HEK293 (cell line): Measurements from ENCODE around the gene RGS12.

Source experiments
- CTCF ChIA-PET: fragments of 350-600 bp; formaldehyde crosslinking; extraction: SDS; loops from one replicate; lab custom pipeline; 2021; ENCODE audit warnings: antibody characterized with exemption; lab: Yijun Ruan, JAX
- POLR2A ChIA-PET: fragments of 300-600 bp; formaldehyde crosslinking; extraction: SDS; loops from one replicate; lab custom pipeline; 2020; ENCODE audit warnings: antibody characterized with exemption, inconsistent platforms; lab: Yijun Ruan, JAX
- H3K27ac ChIP-seq: fragments of 200-500 bp; sonication (Bioruptor generic); 2 replicates; pipeline ENCODE4 v1.5.1; 2014; ENCODE audit warnings: low read depth, low read length, control low read depth, inconsistent platforms; ENCODE audit errors: extremely low read depth
- H3K36me3 ChIP-seq, 2 experiments: fragments of 200-500 bp in 1 of 2; sonication (Bioruptor generic) in 1 of 2; 1 replicate in 1 of 2; 2 replicates in 1 of 2; pipeline ENCODE4 v1.5.1; 2014 to 2017; ENCODE audit warnings: inconsistent platforms in 2 of 2, low read length in 2 of 2; ENCODE audit not compliant: control insufficient read depth in 2 of 2, insufficient read depth in 1 of 2
- H3K4me1 ChIP-seq: fragments of 200-500 bp; sonication (Bioruptor generic); 2 replicates; pipeline ENCODE4 v1.5.1; 2014; ENCODE audit warnings: mild to moderate bottlenecking, low read length, inconsistent platforms; ENCODE audit not compliant: control insufficient read depth, insufficient read depth
- H3K4me3 ChIP-seq: 2 replicates; pipeline ENCODE4 v1.5.1; 2011; ENCODE audit warnings: low read depth, mild to moderate bottlenecking, control low read depth, low read length, moderate library complexity
- H3K9me3 ChIP-seq: fragments of 200-500 bp; sonication (Bioruptor generic); 2 replicates; pipeline ENCODE4 v1.5.1; 2014; ENCODE audit warnings: low read depth, low read length, inconsistent platforms; ENCODE audit not compliant: control insufficient read depth, insufficient read depth
- CTCF ChIP-seq: fragments of 450-650 bp; formaldehyde crosslinking; IDR thresholded peaks from 2 replicates; pipeline ENCODE4 v1.5.1; 2016; ENCODE audit warnings: missing biosample characterization, missing genetic modification characterization
- HOXA7 ChIP-seq: sonication (generic); formaldehyde crosslinking; IDR thresholded peaks from 2 replicates; pipeline ENCODE4 v1.8.1; 2022; ENCODE audit warnings: missing genetic modification reagents, borderline replicate concordance
- IKZF3 ChIP-seq: fragments of 450-650 bp; IDR thresholded peaks from 2 replicates; pipeline ENCODE4 v1.5.0; 2018; ENCODE audit warnings: missing biosample characterization, mild to moderate bottlenecking, missing genetic modification characterization, moderate library complexity
- MZF1 ChIP-seq: fragments of 450-650 bp; formaldehyde crosslinking; IDR thresholded peaks from 2 replicates; pipeline ENCODE4 v1.5.1; 2017; ENCODE audit warnings: missing biosample characterization, missing genetic modification characterization, borderline replicate concordance
- SETDB1 ChIP-seq: IDR thresholded peaks from one replicate; pipeline ENCODE4 v1.6.1; 2017; ENCODE audit warnings: mild to moderate bottlenecking, low read length, moderate library complexity, mixed read lengths; ENCODE audit not compliant: insufficient read length
- SP3 ChIP-seq: fragments of 450-650 bp; formaldehyde crosslinking; IDR thresholded peaks from 2 replicates; pipeline ENCODE4 v1.5.1; 2016; ENCODE audit warnings: missing biosample characterization, missing genetic modification characterization
- ZNF10 ChIP-seq: fragments of 450-650 bp; formaldehyde crosslinking; IDR thresholded peaks from 2 replicates; pipeline ENCODE4 v1.5.1; 2017; ENCODE audit warnings: missing biosample characterization, missing genetic modification characterization
- ZNF114 ChIP-seq: fragments of 450-650 bp; formaldehyde crosslinking; IDR thresholded peaks from 2 replicates; pipeline ENCODE4 v1.5.0; 2017; ENCODE audit warnings: missing biosample characterization, missing genetic modification characterization
- ZNF132 ChIP-seq: fragments of 450-650 bp; formaldehyde crosslinking; IDR thresholded peaks from 2 replicates; pipeline ENCODE4 v1.5.1; 2017; ENCODE audit warnings: missing biosample characterization, missing genetic modification characterization, borderline replicate concordance
- ZNF155 ChIP-seq: fragments of 450-650 bp; formaldehyde crosslinking; IDR thresholded peaks from 2 replicates; pipeline ENCODE4 v1.5.1; 2016; ENCODE audit warnings: missing biosample characterization, missing genetic modification characterization
- ZNF169 ChIP-seq: fragments of 450-650 bp; formaldehyde crosslinking; IDR thresholded peaks from 2 replicates; pipeline ENCODE4 v1.5.1; 2016; ENCODE audit warnings: missing biosample characterization, missing genetic modification characterization
- ZNF18 ChIP-seq: fragments of 450-650 bp; formaldehyde crosslinking; IDR thresholded peaks from 2 replicates; pipeline ENCODE4 v1.5.1; 2016; ENCODE audit warnings: missing biosample characterization, missing genetic modification characterization
- ZNF184 ChIP-seq: fragments of 450-650 bp; IDR thresholded peaks from 2 replicates; pipeline ENCODE4 v1.5.1; 2018; ENCODE audit warnings: missing biosample characterization, mild to moderate bottlenecking, missing genetic modification characterization
- ZNF214 ChIP-seq: fragments of 450-650 bp; formaldehyde crosslinking; IDR thresholded peaks from 2 replicates; pipeline ENCODE4 v1.5.1; 2017; ENCODE audit warnings: missing biosample characterization, mild to moderate bottlenecking, missing genetic modification characterization, borderline replicate concordance
- ZNF221 ChIP-seq: fragments of 450-650 bp; formaldehyde crosslinking; IDR thresholded peaks from 2 replicates; pipeline ENCODE4 v1.5.1; 2017; ENCODE audit warnings: missing biosample characterization, missing genetic modification characterization, borderline replicate concordance
- ZNF223 ChIP-seq: fragments of 450-650 bp; formaldehyde crosslinking; IDR thresholded peaks from 2 replicates; pipeline ENCODE4 v1.5.1; 2016; ENCODE audit warnings: missing biosample characterization, missing genetic modification characterization
- ZNF366 ChIP-seq: fragments of 450-650 bp; formaldehyde crosslinking; conservative IDR thresholded peaks from 2 replicates; pipeline ENCODE4 v1.5.1; 2016; ENCODE audit warnings: missing biosample characterization, missing genetic modification characterization
- ZNF571 ChIP-seq: fragments of 450-650 bp; formaldehyde crosslinking; IDR thresholded peaks from 2 replicates; pipeline ENCODE4 v1.5.0; 2017; ENCODE audit warnings: missing biosample characterization, missing genetic modification characterization
- ZNF747 ChIP-seq: fragments of 450-650 bp; formaldehyde crosslinking; IDR thresholded peaks from 2 replicates; pipeline ENCODE4 v1.5.1; 2016; ENCODE audit warnings: missing biosample characterization, missing genetic modification characterization
- ZNF768 ChIP-seq: fragments of 450-650 bp; formaldehyde crosslinking; IDR thresholded peaks from 2 replicates; pipeline ENCODE4 v1.5.1; 2018; ENCODE audit warnings: missing biosample characterization, mild to moderate bottlenecking, missing genetic modification characterization
- ZNF843 ChIP-seq: fragments of 450-650 bp; formaldehyde crosslinking; IDR thresholded peaks from 2 replicates; pipeline ENCODE4 v1.5.1; 2016; ENCODE audit warnings: missing biosample characterization, missing genetic modification characterization
- ZSCAN4 ChIP-seq: fragments of 450-650 bp; formaldehyde crosslinking; IDR thresholded peaks from 2 replicates; pipeline ENCODE4 v1.5.1; 2017; ENCODE audit warnings: missing biosample characterization, missing genetic modification characterization
- ZSCAN5A ChIP-seq: fragments of 450-650 bp; formaldehyde crosslinking; IDR thresholded peaks from 2 replicates; pipeline ENCODE4 v1.5.1; 2016; ENCODE audit warnings: missing biosample characterization, missing genetic modification characterization

The RGS12 gene

GRCh38 chr4:3331511-3332394, 38.9 kb downstream of the RGS12 start (continued):
- TF ChIP-seq ZNF768 = no peak

GRCh38 chr4:3332498-3332897, 39.7 kb downstream of the RGS12 start:
- CTCF ChIA-PET = interaction anchor here (0.7 kb wide), 1 partner anchor 55 kb away, joined by 5 read pairs; no protein-coding TSS in a partner anchor

GRCh38 chr4:3334316-3334715, 41.5 kb downstream of the RGS12 start:
- Histone ChIP-seq H3K4me1 (no peaks in the 10 kb centered on the region), H3K27ac (no peak overlapping the region), H3K4me3 (no peak overlapping the region), H3K9me3 (no peaks in the 10 kb centered on the region), H3K36me3 (no peaks in the 10 kb centered on the region)
- ChIA-PET CTCF (interaction anchor here (0.7 kb wide), 1 partner anchor 14 kb away, joined by 3 read pairs; no protein-coding TSS in a partner anchor), POLR2A (no interaction called here)
- no peak for TF ChIP-seq ZNF214 (tag by site-specific recombination)
- no peak for TF ChIP-seq ZNF221
- no peak for TF ChIP-seq SP3 (tag by site-specific recombination)
- no peak for TF ChIP-seq ZNF843
- TF ChIP-seq ZNF169 = no peak
- no peak for TF ChIP-seq ZSCAN4 (tag by site-specific recombination)

More at GRCh38 chr4:3332498-3332897, 39.7 kb downstream of the RGS12 start:
- H3K27ac ChIP-seq = no peak overlapping the region
- H3K4me3 ChIP-seq = no peak overlapping the region
- TF ChIP-seq ZNF571 (tag by site-specific recombination) (no peak), IKZF3 (tag by site-specific recombination) (no peak), ZNF114 (no peak), SETDB1 (no peak), ZSCAN4 (tag by site-specific recombination) (no peak), ZSCAN5A (tag by site-specific recombination) (no peak)
- POLR2A ChIA-PET = no interaction called here
- no peaks in the 10 kb centered on the region for H3K36me3 ChIP-seq
- no peaks in the 10 kb centered on the region for H3K4me1 ChIP-seq
- H3K9me3 ChIP-seq = no peaks in the 10 kb centered on the region

GRCh38 chr4:3335385-3335784, 42.6 kb downstream of the RGS12 start:
- ChIA-PET POLR2A (no interaction called here), CTCF (no interaction called here)
- Histone ChIP-seq H3K4me3 (no peak overlapping the region), H3K36me3 (no peaks in the 10 kb centered on the region), H3K9me3 (no peaks in the 10 kb centered on the region), H3K27ac (no peak overlapping the region), H3K4me1 (no peaks in the 10 kb centered on the region)
- TF ChIP-seq HOXA7 (CRISPR knock-in tag) = no peak
- TF ChIP-seq ZNF155 = no peak
- no peak for TF ChIP-seq ZNF184
- TF ChIP-seq ZNF132 (tag by site-specific recombination) = no peak
- TF ChIP-seq CTCF (tag by site-specific recombination) = no peak
- no peak for TF ChIP-seq ZNF366
- no peak for TF ChIP-seq MZF1 (tag by site-specific recombination)
- TF ChIP-seq ZNF223 (tag by site-specific recombination) = no peak
- TF ChIP-seq ZNF10 (tag by site-specific recombination) = no peak
- no peak for TF ChIP-seq ZNF18 (tag by site-specific recombination)
- TF ChIP-seq ZNF747 (tag by site-specific recombination) = no peak
